K562 (cell line): Measurements from ENCODE around the gene DENND2A. TPM values are rescaled to one million over a fixed set of nuclear protein-coding genes. Genes with fewer than 3 reads are reported as not detected.

Experiments
- CCNT2 ChIP-seq: IDR thresholded peaks from 2 replicates; pipeline ENCODE4 v1.6.1; 2011; ENCODE audit warnings: borderline replicate concordance, low read depth, mild to moderate bottlenecking, moderate library complexity, mixed read lengths, low read length; ENCODE audit not compliant: insufficient read length; ENCODE audit errors: extremely low read depth
- FOXJ2 ChIP-seq: fragments of 200-800 bp; sonication (Bioruptor generic); IDR thresholded peaks from 2 replicates; pipeline ENCODE4 v1.6.1; 2016; ENCODE audit warnings: missing genetic modification characterization, missing compliant biosample characterization
- GABPA ChIP-seq: fragments of 200-800 bp; sonication (Bioruptor generic); conservative IDR thresholded peaks from 2 replicates; pipeline ENCODE4 v1.6.1; 2016; ENCODE audit warnings: low read depth, missing genetic modification characterization, missing compliant biosample characterization
- KDM5B ChIP-seq: fragments of 200-600 bp; sonication (generic); IDR thresholded peaks from 2 replicates; pipeline ENCODE4 v1.6.1; 2012; ENCODE audit warnings: low read depth, mild to moderate bottlenecking, moderate library complexity, low read length, control low read depth, inconsistent platforms; ENCODE audit not compliant: insufficient replicate concordance
- NR1H2 ChIP-seq: sonication (generic); formaldehyde crosslinking; IDR thresholded peaks from 2 replicates; pipeline ENCODE4 v1.4.0; 2020; ENCODE audit warnings: mild to moderate bottlenecking, missing genetic modification reagents
- SMARCC2 ChIP-seq: fragments of 450-650 bp; IDR thresholded peaks from 2 replicates; pipeline ENCODE4 v1.6.1; 2017; ENCODE audit warnings: antibody characterized with exemption, moderate library complexity, mild to moderate bottlenecking, low read depth
- TAF9B ChIP-seq: fragments of 450-650 bp; IDR thresholded peaks from 2 replicates; pipeline ENCODE4 v1.6.1; 2018; ENCODE audit warnings: mild to moderate bottlenecking; ENCODE audit not compliant: partially characterized antibody
- USF1 ChIP-seq: sonication (generic); formaldehyde crosslinking; IDR thresholded peaks from 2 replicates; pipeline ENCODE4 v1.9.0; 2022; ENCODE audit warnings: mild to moderate bottlenecking, missing genetic modification reagents
- VEZF1 ChIP-seq: fragments of 200-800 bp; sonication (Bioruptor generic); IDR thresholded peaks from 2 replicates; pipeline ENCODE4 v1.6.1; 2017; ENCODE audit warnings: missing genetic modification characterization, missing compliant biosample characterization
- ZBTB40 ChIP-seq, 2 experiments: fragments of 450-650 bp in 1 of 2; sonication (generic) in 1 of 2; formaldehyde crosslinking in 1 of 2; IDR thresholded peaks; 2 replicates each; pipeline versions ENCODE4 v1.7.1 to v1.9.0; 2016 to 2022; ENCODE audit warnings: inconsistent platforms in 1 of 2, mild to moderate bottlenecking in 1 of 2, missing genetic modification reagents in 1 of 2
- ZKSCAN8 ChIP-seq: fragments of 200-800 bp; sonication (Bioruptor generic); IDR thresholded peaks from 2 replicates; pipeline ENCODE4 v1.6.1; 2016; ENCODE audit warnings: missing genetic modification characterization, missing compliant biosample characterization
- ZNF134 ChIP-seq: fragments of 250-450 bp; sonication (Bioruptor Pico); conservative IDR thresholded peaks from 2 replicates; pipeline ENCODE4 v1.4.0; 2020
- ZNF197 ChIP-seq: fragments of 200-800 bp; sonication (Bioruptor generic); IDR thresholded peaks from 2 replicates; pipeline ENCODE4 v1.6.1; 2016; ENCODE audit warnings: low read depth, missing genetic modification characterization, missing compliant biosample characterization
- polyA plus RNA-seq, 8 experiments: library from polyadenylated mRNA; depleted of rRNA in 4 of 8; stranded (reverse) in 5 of 8; unstranded in 3 of 8; fragments of >200 nt; fragmentation: Nextera tagmentation in 2 of 8; fragmentation: Illumina TruSeq in 1 of 8; extraction: Ambion mirVana in 2 of 8; extraction: Trizol in 1 of 8; gene quantifications; 2 replicates each; pipeline versions ENCODE4 v1.2.1 to v1.2.3, GENCODE V29; 2011 to 2014; ENCODE audit warnings: inconsistent platforms in 1 of 8, missing spikeins in 1 of 8
- total RNA-seq, 7 experiments: library from RNA; depleted of rRNA in 6 of 7; stranded (reverse); fragments of >200 nt in 6 of 7; fragmentation: Illumina TruSeq in 2 of 7; extraction: Trizol in 2 of 7; gene quantifications; 2 replicates each; pipeline versions ENCODE4 v1.2.1 to v1.2.3, GENCODE V29; 2011 to 2021; ENCODE audit warnings: low replicate concordance in 1 of 7

Gene DENND2A
- total and polyA plus RNA-seq, 9 of the 15 experiments (the other 6 are each of a cell fraction or from before 2014, with no cell fraction given): not detected

- peak; percentile 97 for TF ChIP-seq ZBTB40 (IDR thresholded peaks at IDR 0.05)
- TF ChIP-seq ZBTB40 (CRISPR knock-in tag; IDR thresholded peaks at IDR 0.05): no peak; the same call in 1 of the 2 replicates
- 0 out of 2 replicates have a peak, but pooled peaks have one; percentile 9 for TF ChIP-seq ZNF134
- peak; percentile 89 for TF ChIP-seq VEZF1 (CRISPR knock-in tag)
- peak; percentile 98 for TF ChIP-seq GABPA
- TF ChIP-seq FOXJ2: peak; percentile 79
- TF ChIP-seq NR1H2 (CRISPR knock-in tag): no peak
- TF ChIP-seq ZKSCAN8: no peak
- peak; percentile 99 for TF ChIP-seq KDM5B
- TF ChIP-seq SMARCC2: no peak
- TF ChIP-seq USF1 (CRISPR knock-in tag): peak; percentile 9; the same call in 1 of the 2 replicates
- TF ChIP-seq CCNT2: peak; percentile 63
- no peak for TF ChIP-seq ZNF197 (CRISPR knock-in tag)
- TF ChIP-seq TAF9B: no peak
Measured at GRCh38 chr7:140479062-140479738, 161.4 kb downstream of the DENND2A start, which contains the start of gene MKRN1 (continued).
